Hepatocyte (in vitro differentiated cells): ENCODE data around the gene FOCAD.

ENCODE experiments used
- EZH2 ChIP-seq: fragments of 200-600 bp; sonication (generic); IDR thresholded peaks from 2 replicates; pipeline ENCODE4 v1.6.1; 2016; ENCODE audit warnings: antibody characterized with exemption, mild to moderate bottlenecking, borderline replicate concordance
- EZH2phosphoT487 ChIP-seq: fragments of 200-600 bp; sonication (generic); IDR thresholded peaks from one replicate; pipeline ENCODE4 v1.6.1; 2018; ENCODE audit warnings: antibody characterized with exemption, mild to moderate bottlenecking, low read depth, moderate library complexity; ENCODE audit not compliant: unreplicated experiment, severe bottlenecking
- TF ChIP-seq, protein P1 (sequence below): fragments of 200-600 bp; sonication (generic); IDR thresholded peaks from 2 replicates; pipeline ENCODE4 v1.5.1; 2016; ENCODE audit warnings: antibody characterized with exemption, mild to moderate bottlenecking; ENCODE audit not compliant: poor library complexity

DNA sequence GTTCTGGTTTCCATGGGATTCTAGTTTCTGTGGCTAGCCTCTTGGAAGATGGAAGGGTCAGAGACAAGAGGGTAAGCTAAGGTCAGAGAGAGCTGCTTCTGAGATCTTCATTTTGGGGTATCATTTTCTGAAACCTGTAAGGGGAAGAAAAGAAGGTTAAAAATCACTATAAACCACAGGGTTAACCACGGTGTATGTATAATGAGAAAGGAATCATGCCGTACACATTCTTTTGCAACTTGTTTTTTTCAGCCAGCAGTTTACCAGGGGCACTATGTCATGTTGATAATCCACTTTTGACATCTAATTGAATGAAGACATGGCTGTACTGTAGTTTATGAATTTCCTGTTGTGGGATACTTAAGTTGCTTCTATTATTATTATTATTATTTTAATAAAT, 164.4 kb downstream of the FOCAD start:
- TF ChIP-seq, protein P1, sequence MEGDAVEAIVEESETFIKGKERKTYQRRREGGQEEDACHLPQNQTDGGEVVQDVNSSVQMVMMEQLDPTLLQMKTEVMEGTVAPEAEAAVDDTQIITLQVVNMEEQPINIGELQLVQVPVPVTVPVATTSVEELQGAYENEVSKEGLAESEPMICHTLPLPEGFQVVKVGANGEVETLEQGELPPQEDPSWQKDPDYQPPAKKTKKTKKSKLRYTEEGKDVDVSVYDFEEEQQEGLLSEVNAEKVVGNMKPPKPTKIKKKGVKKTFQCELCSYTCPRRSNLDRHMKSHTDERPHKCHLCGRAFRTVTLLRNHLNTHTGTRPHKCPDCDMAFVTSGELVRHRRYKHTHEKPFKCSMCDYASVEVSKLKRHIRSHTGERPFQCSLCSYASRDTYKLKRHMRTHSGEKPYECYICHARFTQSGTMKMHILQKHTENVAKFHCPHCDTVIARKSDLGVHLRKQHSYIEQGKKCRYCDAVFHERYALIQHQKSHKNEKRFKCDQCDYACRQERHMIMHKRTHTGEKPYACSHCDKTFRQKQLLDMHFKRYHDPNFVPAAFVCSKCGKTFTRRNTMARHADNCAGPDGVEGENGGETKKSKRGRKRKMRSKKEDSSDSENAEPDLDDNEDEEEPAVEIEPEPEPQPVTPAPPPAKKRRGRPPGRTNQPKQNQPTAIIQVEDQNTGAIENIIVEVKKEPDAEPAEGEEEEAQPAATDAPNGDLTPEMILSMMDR, result no peak
- TF ChIP-seq EZH2phosphoT487, result no peak
- TF ChIP-seq EZH2, result no peak
